SK-N-SH treated with all-trans-retinoic acid at 6 μM for 48 hours (cell line): ENCODE data around the gene GSTP1.
"Not testable (repeated sequence)": the region's sequence is repeated elsewhere in the genome, so short reads cannot be mapped to it uniquely, and the experiment has no call there.

Source experiments
- ARNTL ChIP-seq: fragments of 450-650 bp; formaldehyde crosslinking; IDR thresholded peaks from 2 replicates; pipeline ENCODE4 v1.5.0; 2020; ENCODE audit warnings: low read depth, mild to moderate bottlenecking, moderate library complexity, borderline replicate concordance
- CREB5 ChIP-seq: fragments of 250-450 bp; sonication (Bioruptor Pico); IDR thresholded peaks from 2 replicates; pipeline ENCODE4 v1.5.1; 2020; ENCODE audit warnings: low read depth, mild to moderate bottlenecking, moderate library complexity
- PATZ1 ChIP-seq: fragments of 250-450 bp; sonication (Bioruptor Pico); IDR thresholded peaks from 2 replicates; pipeline ENCODE4 v1.8.0; 2020; ENCODE audit warnings: mild to moderate bottlenecking, moderate library complexity, borderline replicate concordance
- RARB ChIP-seq: fragments of 250-450 bp; sonication (Bioruptor Pico); IDR thresholded peaks from 2 replicates; pipeline ENCODE4 v1.8.0; 2021; ENCODE audit warnings: mild to moderate bottlenecking, moderate library complexity
- TOX ChIP-seq: fragments of 250-450 bp; sonication (Bioruptor Pico); IDR thresholded peaks from 2 replicates; pipeline ENCODE4 v1.8.0; 2021; ENCODE audit warnings: mild to moderate bottlenecking, moderate library complexity, borderline replicate concordance
- ZC3H10 ChIP-seq: fragments of 250-450 bp; sonication (Bioruptor Pico); IDR thresholded peaks from 2 replicates; pipeline ENCODE4 v1.5.1; 2021; ENCODE audit warnings: mild to moderate bottlenecking, moderate library complexity
- ZFP3 ChIP-seq: fragments of 250-450 bp; sonication (Bioruptor Pico); IDR thresholded peaks from 2 replicates; pipeline ENCODE4 v1.5.0; 2020; ENCODE audit warnings: mild to moderate bottlenecking, moderate library complexity

- not testable (repeated sequence) for TF ChIP-seq ARNTL (CRISPR knock-in tag); TOX (CRISPR knock-in tag); RARB; PATZ1; ZFP3 (CRISPR knock-in tag); ZC3H10 (CRISPR knock-in tag); CREB5 (CRISPR knock-in tag)
Measured at GRCh38 chr11:67621928-67622327, 38.3 kb downstream of the GSTP1 start.
